HepG2 (cell line): ENCODE data around the gene ZSCAN26. TPM values are rescaled to one million over a fixed set of nuclear protein-coding genes. Genes with fewer than 3 reads are reported as not detected.

Source experiments
- BCL6 ChIP-seq: IDR thresholded peaks from 2 replicates; pipeline ENCODE4 v1.6.1; 2016; ENCODE audit warnings: missing genetic modification reagents, missing compliant biosample characterization
- CREB1 ChIP-seq, 2 experiments: fragments of 450-650 bp in 1 of 2; IDR thresholded peaks; 2 replicates each; pipeline ENCODE4 v1.6.1; 2016 to 2017; ENCODE audit warnings: control low read depth in 1 of 2, mild to moderate bottlenecking in 1 of 2, missing compliant biosample characterization in 1 of 2, missing genetic modification characterization in 1 of 2
- FOXJ3 ChIP-seq: sonication (generic); formaldehyde crosslinking; IDR thresholded peaks from 2 replicates; pipeline ENCODE4 v1.4.0; 2020; ENCODE audit warnings: missing genetic modification reagents, mild to moderate bottlenecking, borderline replicate concordance
- GATAD2A ChIP-seq: IDR thresholded peaks from 2 replicates; pipeline ENCODE4 v1.6.1; 2016
- HDAC1 ChIP-seq: sonication (generic); formaldehyde crosslinking; IDR thresholded peaks from 2 replicates; pipeline ENCODE4 v1.5.1; 2020; ENCODE audit warnings: mild to moderate bottlenecking, missing genetic modification reagents
- KDM5B ChIP-seq: sonication (generic); formaldehyde crosslinking; IDR thresholded peaks from 2 replicates; pipeline ENCODE4 v1.4.0; 2020; ENCODE audit warnings: missing genetic modification reagents, mild to moderate bottlenecking, borderline replicate concordance
- MATR3 ChIP-seq: sonication (generic); formaldehyde crosslinking; IDR thresholded peaks from 2 replicates; pipeline ENCODE4 v1.4.0; 2020; ENCODE audit warnings: missing genetic modification reagents
- TAF1 ChIP-seq: sonication (generic); formaldehyde crosslinking; IDR thresholded peaks from 2 replicates; pipeline ENCODE4 v1.4.0; 2020; ENCODE audit warnings: missing genetic modification reagents
- ZFP36L1 ChIP-seq: sonication (generic); formaldehyde crosslinking; IDR thresholded peaks from 2 replicates; pipeline ENCODE4 v1.8.0; 2022; ENCODE audit warnings: mild to moderate bottlenecking, missing genetic modification reagents, moderate library complexity
- ZNF10 ChIP-seq: sonication (generic); formaldehyde crosslinking; IDR thresholded peaks from 2 replicates; pipeline ENCODE4 v1.4.0; 2020; ENCODE audit warnings: mild to moderate bottlenecking, low read depth, missing genetic modification reagents, borderline replicate concordance
- ZNF382 ChIP-seq: sonication (generic); formaldehyde crosslinking; IDR thresholded peaks from 2 replicates; pipeline ENCODE4 v1.5.0; 2020; ENCODE audit warnings: missing genetic modification reagents, mild to moderate bottlenecking, borderline replicate concordance
- ZNF567 ChIP-seq: sonication (generic); formaldehyde crosslinking; IDR thresholded peaks from 2 replicates; pipeline ENCODE4 v1.8.1; 2023; ENCODE audit warnings: mild to moderate bottlenecking, missing genetic modification reagents, borderline replicate concordance
- ZNF878 ChIP-seq: sonication (generic); formaldehyde crosslinking; IDR thresholded peaks from 2 replicates; pipeline ENCODE4 v1.8.1; 2023; ENCODE audit warnings: mild to moderate bottlenecking, missing genetic modification reagents, moderate library complexity
- polyA plus RNA-seq, 8 experiments: library from polyadenylated mRNA; depleted of rRNA in 3 of 8; stranded (reverse) in 7 of 8; unstranded in 1 of 8; fragments of >200 nt; fragmentation: Illumina TruSeq in 4 of 8; extraction: Trizol in 4 of 8; gene quantifications; 2 replicates each; pipeline versions ENCODE4 v1.2.1 to v1.2.3, GENCODE V29; 2011 to 2016; ENCODE audit warnings: low read depth in 4 of 8, missing spikeins in 1 of 8, mixed read lengths in 1 of 8; ENCODE audit not compliant: insufficient read depth in 1 of 8
- total RNA-seq, 5 experiments: library from RNA; depleted of rRNA; stranded (reverse); fragments of >200 nt; fragmentation: Illumina TruSeq; extraction: Trizol; gene quantifications; 2 replicates each; pipeline ENCODE4 v1.2.3, GENCODE V29; 2016; ENCODE audit warnings: low read depth in 1 of 5
- TF ChIP-seq, protein P1 (sequence below): IDR thresholded peaks from 2 replicates; pipeline ENCODE4 v1.6.1; 2016; ENCODE audit warnings: missing compliant biosample characterization, missing genetic modification reagents, borderline replicate concordance
- TF ChIP-seq, protein P2 (sequence below): sonication (generic); formaldehyde crosslinking; IDR thresholded peaks from 2 replicates; pipeline ENCODE4 v1.4.0; 2020; ENCODE audit warnings: mild to moderate bottlenecking, missing genetic modification reagents
- TF ChIP-seq, protein P3 (sequence below): sonication (generic); formaldehyde crosslinking; IDR thresholded peaks from 2 replicates; pipeline ENCODE4 v1.8.0; 2022; ENCODE audit warnings: missing genetic modification reagents, mild to moderate bottlenecking, inconsistent platforms, borderline replicate concordance
- TF ChIP-seq, protein P4 (sequence below): sonication (generic); formaldehyde crosslinking; conservative IDR thresholded peaks from 2 replicates; pipeline ENCODE4 v1.4.0; 2020; ENCODE audit warnings: missing genetic modification reagents
- TF ChIP-seq, protein P5 (sequence below), 2 experiments: fragments of 450-650 bp in 1 of 2; sonication (generic) in 1 of 2; formaldehyde crosslinking; IDR thresholded peaks; 2 replicates each; pipeline versions ENCODE4 v1.5.0 to v1.8.0; 2020 to 2022; ENCODE audit warnings: mild to moderate bottlenecking in 1 of 2, missing genetic modification reagents in 1 of 2
- TF ChIP-seq, protein P6 (sequence below): sonication (generic); formaldehyde crosslinking; IDR thresholded peaks from 2 replicates; pipeline ENCODE4 v1.4.0; 2020; ENCODE audit warnings: mild to moderate bottlenecking, low read depth, missing genetic modification reagents

ZSCAN26 gene
- total and polyA plus RNA-seq, 2 of the 13 experiments (the other 11 are each of a cell fraction or from before 2014, with no cell fraction given): 12.0 to 15.6 TPM

DNA sequence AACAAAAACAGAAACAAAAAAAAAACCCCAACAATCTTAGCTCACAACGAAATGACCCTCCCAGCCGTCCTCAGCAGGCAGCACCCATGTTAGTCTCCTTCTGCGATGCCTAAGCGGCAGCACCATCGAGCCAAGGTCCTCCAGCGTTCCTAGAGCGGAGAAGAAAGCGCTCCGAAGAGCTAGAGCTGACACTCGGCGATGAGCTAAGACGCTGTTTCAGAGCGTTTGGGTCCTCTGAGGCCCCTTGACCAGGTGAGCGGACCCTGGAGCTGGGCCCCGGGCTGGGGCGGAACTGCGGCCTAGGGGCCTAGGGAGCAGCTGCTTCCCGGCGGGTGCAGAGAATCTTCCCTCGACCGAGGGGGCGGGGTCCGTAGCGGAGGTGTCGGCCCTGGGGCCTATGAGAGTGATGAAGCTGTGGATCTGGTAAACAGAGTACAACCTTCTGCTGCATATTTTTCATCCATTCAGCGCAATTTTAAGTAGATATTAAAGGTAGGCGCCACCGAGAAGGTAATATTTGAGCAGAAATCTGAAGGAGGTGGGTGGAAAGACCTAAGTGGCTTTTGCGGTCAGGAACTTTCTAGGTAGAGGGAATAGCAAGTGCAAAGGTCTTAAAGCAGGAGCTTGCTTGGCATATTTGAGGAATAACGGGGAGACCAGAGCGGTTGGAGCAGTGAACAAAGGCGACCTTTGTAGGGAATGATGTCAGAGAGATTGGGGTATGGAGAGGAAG is at the start of gene ZSCAN26 (continued):
- TF ChIP-seq ZNF382 (CRISPR knock-in tag): no peak
- TF ChIP-seq ZNF567 (CRISPR knock-in tag): peak; percentile 92
- no peak for TF ChIP-seq MATR3 (CRISPR knock-in tag)
- TF ChIP-seq FOXJ3 (CRISPR knock-in tag): peak; percentile 76; the same call in 1 of the 2 replicates
- no peak for TF ChIP-seq ZFP36L1 (CRISPR knock-in tag)
- no peak for TF ChIP-seq ZNF10
- TF ChIP-seq KDM5B (CRISPR knock-in tag): peak; percentile 97
- TF ChIP-seq, protein P1, sequence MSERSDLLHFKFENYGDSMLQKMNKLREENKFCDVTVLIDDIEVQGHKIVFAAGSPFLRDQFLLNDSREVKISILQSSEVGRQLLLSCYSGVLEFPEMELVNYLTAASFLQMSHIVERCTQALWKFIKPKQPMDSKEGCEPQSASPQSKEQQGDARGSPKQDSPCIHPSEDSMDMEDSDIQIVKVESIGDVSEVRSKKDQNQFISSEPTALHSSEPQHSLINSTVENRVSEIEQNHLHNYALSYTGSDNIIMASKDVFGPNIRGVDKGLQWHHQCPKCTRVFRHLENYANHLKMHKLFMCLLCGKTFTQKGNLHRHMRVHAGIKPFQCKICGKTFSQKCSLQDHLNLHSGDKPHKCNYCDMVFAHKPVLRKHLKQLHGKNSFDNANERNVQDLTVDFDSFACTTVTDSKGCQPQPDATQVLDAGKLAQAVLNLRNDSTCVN (CRISPR knock-in tag): peak; percentile 89
- TF ChIP-seq, protein P2, sequence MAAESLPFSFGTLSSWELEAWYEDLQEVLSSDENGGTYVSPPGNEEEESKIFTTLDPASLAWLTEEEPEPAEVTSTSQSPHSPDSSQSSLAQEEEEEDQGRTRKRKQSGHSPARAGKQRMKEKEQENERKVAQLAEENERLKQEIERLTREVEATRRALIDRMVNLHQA (CRISPR knock-in tag): no peak
- TF ChIP-seq, protein P3, sequence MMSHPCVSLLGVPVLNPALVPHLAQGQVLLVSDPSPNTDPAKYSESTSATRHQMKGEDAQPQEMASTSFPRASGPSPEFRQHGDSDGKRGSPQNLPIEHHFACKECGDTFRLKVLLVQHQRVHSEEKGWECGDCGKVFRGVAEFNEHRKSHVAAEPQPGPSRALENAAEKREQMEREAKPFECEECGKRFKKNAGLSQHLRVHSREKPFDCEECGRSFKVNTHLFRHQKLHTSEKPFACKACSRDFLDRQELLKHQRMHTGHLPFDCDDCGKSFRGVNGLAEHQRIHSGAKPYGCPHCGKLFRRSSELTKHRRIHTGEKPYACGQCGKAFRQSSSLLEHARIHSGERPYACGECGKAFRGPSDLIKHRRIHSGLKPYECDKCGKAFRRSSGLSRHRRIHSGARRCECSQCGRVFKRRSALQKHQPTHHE (CRISPR knock-in tag): peak; percentile 57; the same call in 1 of the 2 replicates
- peak; percentile 73 for TF ChIP-seq GATAD2A (CRISPR knock-in tag)
- TF ChIP-seq, protein P4, sequence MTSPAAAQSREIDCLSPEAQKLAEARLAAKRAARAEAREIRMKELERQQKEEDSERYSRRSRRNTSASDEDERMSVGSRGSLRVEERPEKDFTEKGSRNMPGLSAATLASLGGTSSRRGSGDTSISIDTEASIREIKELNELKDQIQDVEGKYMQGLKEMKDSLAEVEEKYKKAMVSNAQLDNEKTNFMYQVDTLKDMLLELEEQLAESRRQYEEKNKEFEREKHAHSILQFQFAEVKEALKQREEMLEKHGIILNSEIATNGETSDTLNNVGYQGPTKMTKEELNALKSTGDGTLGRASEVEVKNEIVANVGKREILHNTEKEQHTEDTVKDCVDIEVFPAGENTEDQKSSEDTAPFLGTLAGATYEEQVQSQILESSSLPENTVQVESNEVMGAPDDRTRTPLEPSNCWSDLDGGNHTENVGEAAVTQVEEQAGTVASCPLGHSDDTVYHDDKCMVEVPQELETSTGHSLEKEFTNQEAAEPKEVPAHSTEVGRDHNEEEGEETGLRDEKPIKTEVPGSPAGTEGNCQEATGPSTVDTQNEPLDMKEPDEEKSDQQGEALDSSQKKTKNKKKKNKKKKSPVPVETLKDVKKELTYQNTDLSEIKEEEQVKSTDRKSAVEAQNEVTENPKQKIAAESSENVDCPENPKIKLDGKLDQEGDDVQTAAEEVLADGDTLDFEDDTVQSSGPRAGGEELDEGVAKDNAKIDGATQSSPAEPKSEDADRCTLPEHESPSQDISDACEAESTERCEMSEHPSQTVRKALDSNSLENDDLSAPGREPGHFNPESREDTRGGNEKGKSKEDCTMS: 0 out of 2 replicates have a peak, but pooled peaks have one; percentile 40
- TF ChIP-seq ZNF878 (CRISPR knock-in tag): no peak
- no peak; the same call in none of the 2 replicates for TF ChIP-seq BCL6 (CRISPR knock-in tag)
- no peak for TF ChIP-seq CREB1 (IDR thresholded peaks at IDR 0.05)
- TF ChIP-seq CREB1 (CRISPR knock-in tag; IDR thresholded peaks at IDR 0.05): peak; percentile 81
- peak; percentile 91 for TF ChIP-seq TAF1 (CRISPR knock-in tag)
- TF ChIP-seq HDAC1 (CRISPR knock-in tag): peak; percentile 91
- TF ChIP-seq, protein P5, sequence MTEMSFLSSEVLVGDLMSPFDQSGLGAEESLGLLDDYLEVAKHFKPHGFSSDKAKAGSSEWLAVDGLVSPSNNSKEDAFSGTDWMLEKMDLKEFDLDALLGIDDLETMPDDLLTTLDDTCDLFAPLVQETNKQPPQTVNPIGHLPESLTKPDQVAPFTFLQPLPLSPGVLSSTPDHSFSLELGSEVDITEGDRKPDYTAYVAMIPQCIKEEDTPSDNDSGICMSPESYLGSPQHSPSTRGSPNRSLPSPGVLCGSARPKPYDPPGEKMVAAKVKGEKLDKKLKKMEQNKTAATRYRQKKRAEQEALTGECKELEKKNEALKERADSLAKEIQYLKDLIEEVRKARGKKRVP (CRISPR knock-in tag; IDR thresholded peaks at IDR 0.05): peak in 1 of 2 experiments; percentile 54; a peak in 1 of 4 replicates
- TF ChIP-seq, protein P6, sequence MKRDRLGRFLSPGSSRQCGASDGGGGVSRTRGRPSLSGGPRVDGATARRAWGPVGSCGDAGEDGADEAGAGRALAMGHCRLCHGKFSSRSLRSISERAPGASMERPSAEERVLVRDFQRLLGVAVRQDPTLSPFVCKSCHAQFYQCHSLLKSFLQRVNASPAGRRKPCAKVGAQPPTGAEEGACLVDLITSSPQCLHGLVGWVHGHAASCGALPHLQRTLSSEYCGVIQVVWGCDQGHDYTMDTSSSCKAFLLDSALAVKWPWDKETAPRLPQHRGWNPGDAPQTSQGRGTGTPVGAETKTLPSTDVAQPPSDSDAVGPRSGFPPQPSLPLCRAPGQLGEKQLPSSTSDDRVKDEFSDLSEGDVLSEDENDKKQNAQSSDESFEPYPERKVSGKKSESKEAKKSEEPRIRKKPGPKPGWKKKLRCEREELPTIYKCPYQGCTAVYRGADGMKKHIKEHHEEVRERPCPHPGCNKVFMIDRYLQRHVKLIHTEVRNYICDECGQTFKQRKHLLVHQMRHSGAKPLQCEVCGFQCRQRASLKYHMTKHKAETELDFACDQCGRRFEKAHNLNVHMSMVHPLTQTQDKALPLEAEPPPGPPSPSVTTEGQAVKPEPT (CRISPR knock-in tag): peak; percentile 76; the same call in 1 of the 2 replicates
